Uterus (tissue), 4 donors: ENCODE data around the gene THSD4. TPM values are rescaled to one million over a fixed set of nuclear protein-coding genes. Genes with fewer than 3 reads are reported as not detected.

Experiments used
- DNase-seq, 2 donors: peaks; one replicate each; pipeline ENCODE4 v3.0.0-alpha.2; 2019 to 2020
- H3K27ac ChIP-seq, 2 donors: fragments of 200-600 bp; sonication (generic); 1 replicate in 1 of 2; 2 replicates in 1 of 2; pipeline ENCODE4 v1.5.1; 2016 to 2018
- H3K27me3 ChIP-seq, 2 donors: fragments of 200-600 bp; sonication (generic); one replicate each; pipeline ENCODE4 v1.5.1; 2018 to 2019; ENCODE audit warnings: control low read depth in 1 of 2
- H3K36me3 ChIP-seq, 2 donors: fragments of 200-600 bp; sonication (generic); one replicate each; pipeline ENCODE4 v1.5.1; 2019; ENCODE audit warnings: control low read depth in 1 of 2
- H3K4me1 ChIP-seq, 2 donors: fragments of 200-600 bp; sonication (generic); one replicate each; pipeline ENCODE4 v1.5.1; 2018 to 2019; ENCODE audit warnings: control low read depth in 1 of 2
- H3K4me3 ChIP-seq, 2 donors: fragments of 200-600 bp; sonication (generic); 1 replicate in 1 of 2; 2 replicates in 1 of 2; pipeline ENCODE4 v1.5.1; 2018 to 2019; ENCODE audit warnings: mild to moderate bottlenecking in 1 of 2
- H3K9me3 ChIP-seq, 2 donors: fragments of 200-600 bp; sonication (generic); one replicate each; pipeline ENCODE4 v1.5.1; 2019; ENCODE audit warnings: control low read depth in 1 of 2
- CTCF ChIP-seq, 4 experiments: fragments of 200-600 bp in 2 of 4; fragments of 450-650 bp in 2 of 4; sonication (generic) in 2 of 4; IDR thresholded peaks; one replicate each; pipeline ENCODE4 v1.5.1; 2016 to 2019; ENCODE audit warnings: antibody characterized with exemption in 4 of 4, mild to moderate bottlenecking in 2 of 4, moderate library complexity in 1 of 4
- POLR2A ChIP-seq, 2 donors: fragments of 450-650 bp; IDR thresholded peaks; one replicate each; pipeline ENCODE4 v1.6.1; 2016; ENCODE audit warnings: antibody characterized with exemption in 2 of 2, mild to moderate bottlenecking in 1 of 2, moderate library complexity in 1 of 2
- intact Hi-C: fragments of 100-400 bp; cut with DNase I; formaldehyde crosslinking; loops from one replicate; pipeline ENCODE4 v1.15.1; 2023; ENCODE audit warnings: low total_unique reads
- total RNA-seq, 4 donors: library from RNA; depleted of rRNA in 3 of 4; stranded (reverse); fragments of >200 nt in 3 of 4; gene quantifications; one replicate each; pipeline versions ENCODE4 v1.1.0 to v1.2.4, GENCODE V29; 2014 to 2023
- donor health status: DM: yes; HTN: yes; CAD: no.

The THSD4 gene
- total RNA-seq, 4 donors from 2014 or later: 7.1 to 144 (median 35.4) TPM

GRCh38 chr15:71611553-71612396, 496.5 kb downstream of the THSD4 start:
- no peaks in the 10 kb centered on the region for H3K9me3 ChIP-seq
- no peaks in the 10 kb centered on the region for H3K4me1 ChIP-seq
- no peak overlapping the region for H3K27ac ChIP-seq
- intact Hi-C loops: no loop called here
- TF ChIP-seq POLR2A (IDR thresholded peaks at IDR 0.05) (no peak), CTCF (IDR thresholded peaks at IDR 0.05) (no peak)
- DNase-seq: peak; percentile 73 to 76
- H3K27me3 ChIP-seq: no peaks in the 10 kb centered on the region
- no peak overlapping the region for H3K4me3 ChIP-seq
- no peaks in the 10 kb centered on the region for H3K36me3 ChIP-seq

- no peaks in the 10 kb centered on the region for H3K36me3 ChIP-seq
- no peak for DNase-seq
- H3K27me3 ChIP-seq: no peaks in the 10 kb centered on the region
- no peak for TF ChIP-seq POLR2A (IDR thresholded peaks at IDR 0.05)
- TF ChIP-seq CTCF (IDR thresholded peaks at IDR 0.05): no peak
- no peaks in the 10 kb centered on the region for H3K9me3 ChIP-seq
- intact Hi-C loops: no loop called here
- no peak overlapping the region for H3K4me3 ChIP-seq
- no peaks in the 10 kb centered on the region for H3K4me1 ChIP-seq
- H3K27ac ChIP-seq: no peak overlapping the region
Observed at GRCh38 chr15:71612397-71612722, 497.1 kb downstream of the THSD4 start.

GRCh38 chr15:71612869-71613268, 497.6 kb downstream of the THSD4 start:
- intact Hi-C loops: no loop called here
- no peaks in the 10 kb centered on the region for H3K27me3 ChIP-seq

GRCh38 chr15:71623111-71623510, 507.8 kb downstream of the THSD4 start:
- intact Hi-C loops: no loop called here
- Histone ChIP-seq H3K36me3 (no peaks in the 10 kb centered on the region), H3K4me1 (no peaks in the 10 kb centered on the region), H3K4me3 (no peak overlapping the region), H3K9me3 (no peaks in the 10 kb centered on the region), H3K27ac (no peak overlapping the region), H3K27me3 (no peaks in the 10 kb centered on the region)
- no peak for TF ChIP-seq CTCF (IDR thresholded peaks at IDR 0.05)
- TF ChIP-seq POLR2A (IDR thresholded peaks at IDR 0.05): no peak
- DNase-seq: no peak

More at GRCh38 chr15:71612869-71613268, 497.6 kb downstream of the THSD4 start:
- Histone ChIP-seq H3K27ac (no peak overlapping the region), H3K4me3 (no peak overlapping the region), H3K9me3 (no peaks in the 10 kb centered on the region), H3K36me3 (no peaks in the 10 kb centered on the region), H3K4me1 (no peaks in the 10 kb centered on the region)
- DNase-seq: no peak
- no peak for TF ChIP-seq POLR2A (IDR thresholded peaks at IDR 0.05)
- no peak for TF ChIP-seq CTCF (IDR thresholded peaks at IDR 0.05)

- Histone ChIP-seq H3K27me3 (no peaks in the 10 kb centered on the region), H3K4me1 (no peaks in the 10 kb centered on the region), H3K4me3 (no peak overlapping the region), H3K27ac (no peak overlapping the region), H3K9me3 (no peaks in the 10 kb centered on the region), H3K36me3 (no peaks in the 10 kb centered on the region)
- DNase-seq: no peak
- no peak for TF ChIP-seq CTCF (IDR thresholded peaks at IDR 0.05)
- TF ChIP-seq POLR2A (IDR thresholded peaks at IDR 0.05): no peak
- intact Hi-C loops: no loop called here
Observed at GRCh38 chr15:71626596-71627088, 511.4 kb downstream of the THSD4 start.
